ENCODE results near the gene SYNE2.

- no peak for TF ChIP-seq CTCF (IDR thresholded peaks at IDR 0.05; ENCODE audit: control extremely low read depth in 1 of 3, insufficient read depth in 1 of 3, low read depth in 1 of 3, low read length in 3 of 3)
- TF ChIP-seq CHD7 (IDR thresholded peaks at IDR 0.05; ENCODE audit: insufficient replicate concordance, low read length) = no peak
- no peak for TF ChIP-seq JUN (IDR thresholded peaks at IDR 0.05; ENCODE audit: low read depth, low read length)
- no peak for TF ChIP-seq KDM1A (IDR thresholded peaks at IDR 0.05; ENCODE audit: borderline replicate concordance, low read length)
- no peak for TF ChIP-seq GTF2F1 (IDR thresholded peaks at IDR 0.05; ENCODE audit: borderline replicate concordance, low read depth, low read length)
- TF ChIP-seq USF2 (IDR thresholded peaks at IDR 0.05; ENCODE audit: low read length) = no peak
- TF ChIP-seq POLR2A (IDR thresholded peaks at IDR 0.05; ENCODE audit: control extremely low read depth in 1 of 2, low read depth in 2 of 2, low read length in 2 of 2) = no peak
These were observed 4.7 kb downstream of the SYNE2 start for GRCh38 chr14:63857466-63858030.

Data from H1 (cell line).